Neural cell (in vitro differentiated cells): ENCODE data around the gene MACROH2A2.

Source experiments
- MXI1 ChIP-seq: fragments of 450-650 bp; conservative IDR thresholded peaks from 2 replicates; pipeline ENCODE4 v1.6.1; 2014; ENCODE audit warnings: antibody characterized with exemption, mild to moderate bottlenecking; ENCODE audit not compliant: poor library complexity, severe bottlenecking
- RAD21 ChIP-seq: fragments of 450-650 bp; conservative IDR thresholded peaks from 2 replicates; pipeline ENCODE4 v1.6.1; 2014; ENCODE audit warnings: antibody characterized with exemption, mild to moderate bottlenecking, moderate library complexity
- TAF1 ChIP-seq: IDR thresholded peaks from 2 replicates; pipeline ENCODE4 v1.6.1; 2012; ENCODE audit warnings: low read depth
- TF ChIP-seq, protein P1 (sequence below): fragments of 450-650 bp; IDR thresholded peaks from 2 replicates; pipeline ENCODE4 v1.5.1; 2014; ENCODE audit warnings: antibody characterized with exemption, mild to moderate bottlenecking, moderate library complexity; ENCODE audit not compliant: poor library complexity, severe bottlenecking

DNA sequence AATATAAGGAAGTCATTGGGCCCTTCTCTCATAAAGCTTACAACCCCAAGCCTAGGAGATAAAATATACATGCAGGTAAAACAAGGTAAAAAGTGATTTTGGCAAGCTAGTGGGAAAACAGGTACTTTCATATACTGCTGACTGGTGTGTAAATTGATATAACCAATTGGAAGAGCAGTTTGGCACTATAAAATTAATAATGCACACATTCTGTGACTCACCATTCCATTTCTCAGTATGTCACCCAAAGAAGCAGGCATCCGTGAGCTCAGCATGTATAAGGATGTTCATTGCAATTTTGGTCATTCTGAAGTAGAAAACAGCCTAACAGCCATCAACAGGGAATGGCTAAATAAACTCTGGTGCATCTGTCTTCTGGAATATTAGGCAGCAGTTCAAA lies 2.9 kb downstream of the MACROH2A2 start:
- no peak for TF ChIP-seq TAF1
- TF ChIP-seq, protein P1, sequence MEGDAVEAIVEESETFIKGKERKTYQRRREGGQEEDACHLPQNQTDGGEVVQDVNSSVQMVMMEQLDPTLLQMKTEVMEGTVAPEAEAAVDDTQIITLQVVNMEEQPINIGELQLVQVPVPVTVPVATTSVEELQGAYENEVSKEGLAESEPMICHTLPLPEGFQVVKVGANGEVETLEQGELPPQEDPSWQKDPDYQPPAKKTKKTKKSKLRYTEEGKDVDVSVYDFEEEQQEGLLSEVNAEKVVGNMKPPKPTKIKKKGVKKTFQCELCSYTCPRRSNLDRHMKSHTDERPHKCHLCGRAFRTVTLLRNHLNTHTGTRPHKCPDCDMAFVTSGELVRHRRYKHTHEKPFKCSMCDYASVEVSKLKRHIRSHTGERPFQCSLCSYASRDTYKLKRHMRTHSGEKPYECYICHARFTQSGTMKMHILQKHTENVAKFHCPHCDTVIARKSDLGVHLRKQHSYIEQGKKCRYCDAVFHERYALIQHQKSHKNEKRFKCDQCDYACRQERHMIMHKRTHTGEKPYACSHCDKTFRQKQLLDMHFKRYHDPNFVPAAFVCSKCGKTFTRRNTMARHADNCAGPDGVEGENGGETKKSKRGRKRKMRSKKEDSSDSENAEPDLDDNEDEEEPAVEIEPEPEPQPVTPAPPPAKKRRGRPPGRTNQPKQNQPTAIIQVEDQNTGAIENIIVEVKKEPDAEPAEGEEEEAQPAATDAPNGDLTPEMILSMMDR, result no peak
- TF ChIP-seq MXI1, result no peak
- TF ChIP-seq RAD21, result no peak
